Smooth muscle cell (in vitro differentiated cells): Measurements from ENCODE around the gene TOMM40. TPM values are rescaled to one million over a fixed set of nuclear protein-coding genes. Genes with fewer than 3 reads are reported as not detected.

Source experiments
- DNase-seq: peaks from one replicate; lab custom pipeline; 2025; ENCODE audit not compliant: unreplicated experiment; lab: John Stamatoyannopoulos, UW
- H2AFZ ChIP-seq: fragments of 200-600 bp; sonication (generic); 2 replicates; pipeline ENCODE4 v1.6.0; 2016; ENCODE audit warnings: antibody characterized with exemption, low read depth, mild to moderate bottlenecking
- H3F3A ChIP-seq: fragments of 200-600 bp; sonication (generic); 2 replicates; pipeline ENCODE4 v1.6.0; 2017; ENCODE audit warnings: antibody characterized with exemption, low read depth
- H3K27ac ChIP-seq: fragments of 200-600 bp; sonication (generic); 2 replicates; pipeline ENCODE4 v1.5.1; 2016; ENCODE audit warnings: low read depth, mild to moderate bottlenecking
- H3K27me3 ChIP-seq: fragments of 200-600 bp; sonication (generic); 2 replicates; pipeline ENCODE4 v1.6.1; 2016; ENCODE audit warnings: low read depth, mild to moderate bottlenecking
- H3K36me3 ChIP-seq: fragments of 200-600 bp; sonication (generic); 2 replicates; pipeline ENCODE4 v1.5.1; 2016; ENCODE audit warnings: low read depth
- H3K4me1 ChIP-seq: fragments of 200-600 bp; sonication (generic); 2 replicates; pipeline ENCODE4 v1.5.1; 2016; ENCODE audit warnings: low read depth
- H3K4me2 ChIP-seq: fragments of 200-600 bp; sonication (generic); 2 replicates; pipeline ENCODE4 v1.6.0; 2016; ENCODE audit warnings: mild to moderate bottlenecking
- H3K4me3 ChIP-seq: fragments of 200-600 bp; sonication (generic); 2 replicates; pipeline ENCODE4 v1.5.1; 2016; ENCODE audit warnings: mild to moderate bottlenecking
- H3K79me2 ChIP-seq: fragments of 200-600 bp; sonication (generic); 2 replicates; pipeline ENCODE4 v1.6.0; 2016; ENCODE audit warnings: low read depth, mild to moderate bottlenecking
- H3K9ac ChIP-seq: fragments of 200-600 bp; sonication (generic); 2 replicates; pipeline ENCODE4 v1.6.0; 2016; ENCODE audit warnings: low read depth
- H3K9me3 ChIP-seq: fragments of 200-600 bp; sonication (generic); replicated peaks from 2 replicates; pipeline ENCODE4 v1.5.1; 2016; ENCODE audit warnings: low read depth
- H4K20me1 ChIP-seq: fragments of 200-600 bp; sonication (generic); 2 replicates; pipeline ENCODE4 v1.6.0; 2016; ENCODE audit warnings: low read depth
- whole genome bisulfite sequencing: methylation state at CpG from one replicate; pipeline ENCODE4 v1.1.7; 2016; ENCODE audit warnings: low lambda C conversion rate; 5-methylcytosine and 5-hydroxymethylcytosine counted together
- polyA plus RNA-seq: library from polyadenylated mRNA; unstranded; fragments of >200 nt; fragmentation: Nextera tagmentation; extraction: Ambion mirVana; gene quantifications from 2 replicates; pipeline ENCODE4 v1.2.1, GENCODE V29; 2016
- total RNA-seq: library from RNA; depleted of rRNA; stranded (reverse); fragments of >200 nt; gene quantifications from 2 replicates; pipeline ENCODE4 v1.2.3, GENCODE V29; 2014
- TF ChIP-seq, protein P1 (sequence below): fragments of 200-600 bp; sonication (generic); IDR thresholded peaks from 2 replicates; pipeline ENCODE4 v1.5.1; 2017; ENCODE audit warnings: borderline replicate concordance, mild to moderate bottlenecking, antibody characterized with exemption; ENCODE audit not compliant: insufficient read depth, poor library complexity, severe bottlenecking

The TOMM40 gene
- total and polyA plus RNA-seq, 2 experiments from 2014 or later: 65.0 to 96.0 TPM

DNA sequence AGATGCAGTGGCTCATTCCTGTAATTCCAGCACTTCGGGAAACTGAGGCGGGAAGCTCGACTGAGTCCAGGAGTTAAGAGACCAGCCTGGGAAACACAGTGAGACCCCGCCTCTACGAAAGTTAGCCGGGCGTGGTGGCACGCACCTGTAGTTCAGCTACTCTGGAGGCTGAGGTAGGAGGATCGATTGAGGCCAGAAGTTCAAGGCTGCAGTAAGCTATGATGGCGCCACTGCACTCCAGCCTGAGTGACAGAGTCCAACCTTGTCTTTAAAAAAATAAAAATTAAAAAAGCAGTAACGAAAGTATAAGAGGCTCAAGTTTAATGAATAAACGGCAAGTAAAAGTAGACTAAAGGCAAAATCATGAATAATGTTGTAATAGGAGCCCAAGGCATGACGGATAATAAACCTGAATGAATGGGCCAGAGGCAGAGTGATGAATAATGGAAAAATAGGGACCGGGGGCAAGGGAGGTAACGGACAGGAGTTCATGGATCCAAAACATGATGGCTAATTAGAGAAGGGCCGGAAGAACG is 1.2 kb upstream of the TOMM40 start:
- Histone ChIP-seq H3K9me3 (no peaks in the 10 kb centered on the region), H3K27ac (peak overlapping the region; percentile 78), H2AFZ (no peak overlapping the region), H3K4me3 (peak overlapping the region; percentile 37), H3F3A (peaks cover 3% of the 10 kb centered on the region), H3K36me3 (peaks cover 4% of the 10 kb centered on the region), H3K9ac (no peak overlapping the region), H3K4me2 (peak overlapping the region; percentile 77), H3K79me2 (peaks cover 20% of the 10 kb centered on the region), H3K4me1 (peaks cover 7% of the 10 kb centered on the region), H3K27me3 (no peaks in the 10 kb centered on the region), H4K20me1 (no peaks in the 10 kb centered on the region)
- WGBS: 70% methylated on average over 17 of the region's 17 CpGs
- TF ChIP-seq, protein P1, sequence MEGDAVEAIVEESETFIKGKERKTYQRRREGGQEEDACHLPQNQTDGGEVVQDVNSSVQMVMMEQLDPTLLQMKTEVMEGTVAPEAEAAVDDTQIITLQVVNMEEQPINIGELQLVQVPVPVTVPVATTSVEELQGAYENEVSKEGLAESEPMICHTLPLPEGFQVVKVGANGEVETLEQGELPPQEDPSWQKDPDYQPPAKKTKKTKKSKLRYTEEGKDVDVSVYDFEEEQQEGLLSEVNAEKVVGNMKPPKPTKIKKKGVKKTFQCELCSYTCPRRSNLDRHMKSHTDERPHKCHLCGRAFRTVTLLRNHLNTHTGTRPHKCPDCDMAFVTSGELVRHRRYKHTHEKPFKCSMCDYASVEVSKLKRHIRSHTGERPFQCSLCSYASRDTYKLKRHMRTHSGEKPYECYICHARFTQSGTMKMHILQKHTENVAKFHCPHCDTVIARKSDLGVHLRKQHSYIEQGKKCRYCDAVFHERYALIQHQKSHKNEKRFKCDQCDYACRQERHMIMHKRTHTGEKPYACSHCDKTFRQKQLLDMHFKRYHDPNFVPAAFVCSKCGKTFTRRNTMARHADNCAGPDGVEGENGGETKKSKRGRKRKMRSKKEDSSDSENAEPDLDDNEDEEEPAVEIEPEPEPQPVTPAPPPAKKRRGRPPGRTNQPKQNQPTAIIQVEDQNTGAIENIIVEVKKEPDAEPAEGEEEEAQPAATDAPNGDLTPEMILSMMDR: no peak
- no peak for DNase-seq

DNA sequence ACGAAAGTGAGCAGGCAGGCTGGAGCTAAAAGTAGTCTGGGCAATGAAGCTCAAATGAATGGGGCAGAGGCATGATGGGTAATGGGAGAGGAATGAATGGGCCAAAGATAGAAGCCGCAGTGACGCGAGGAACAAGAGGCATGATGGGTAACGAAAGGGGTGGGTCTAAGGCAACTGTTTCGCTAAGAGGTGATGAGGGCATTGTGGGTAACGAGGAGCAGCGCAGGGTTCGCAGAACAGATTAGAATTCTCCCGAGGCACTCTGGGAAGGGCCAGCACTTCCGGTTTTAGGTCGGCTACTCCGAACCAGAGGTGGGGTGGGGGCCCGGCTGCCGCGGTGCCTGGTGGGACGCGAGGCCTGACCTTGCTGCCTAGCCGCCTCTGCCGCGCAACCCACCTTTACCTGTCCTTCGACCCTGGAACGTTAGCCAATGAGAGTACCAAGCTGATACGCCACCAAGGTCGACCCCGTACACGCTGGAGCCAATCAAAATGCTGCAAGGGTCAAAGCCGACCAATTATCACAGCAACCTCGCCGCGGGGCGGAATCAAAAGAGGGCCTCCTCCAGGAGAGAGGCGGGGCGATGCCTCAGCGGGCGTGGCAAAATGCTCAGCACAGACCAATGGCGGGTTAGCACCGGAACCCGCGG is 563 bp upstream of the TOMM40 start:
- H3K27me3 ChIP-seq: no peaks in the 10 kb centered on the region
- peaks cover 7% of the 10 kb centered on the region for H3K4me1 ChIP-seq
- TF ChIP-seq, protein P1: no peak
- peak; percentile 97 for DNase-seq
- peak overlapping the region; percentile 67 for H3K9ac ChIP-seq
- peaks cover 3% of the 10 kb centered on the region for H3F3A ChIP-seq
- H3K79me2 ChIP-seq: peaks cover 20% of the 10 kb centered on the region
- H3K4me3 ChIP-seq: peak overlapping the region; percentile 37
- under 1% methylated on average over 39 of the region's 40 CpGs for WGBS
- H4K20me1 ChIP-seq: no peaks in the 10 kb centered on the region
- H2AFZ ChIP-seq: no peak overlapping the region
- H3K4me2 ChIP-seq: peak overlapping the region; percentile 77
- no peaks in the 10 kb centered on the region for H3K9me3 ChIP-seq
- peak overlapping the region; percentile 78 for H3K27ac ChIP-seq
- peaks cover 4% of the 10 kb centered on the region for H3K36me3 ChIP-seq

DNA sequence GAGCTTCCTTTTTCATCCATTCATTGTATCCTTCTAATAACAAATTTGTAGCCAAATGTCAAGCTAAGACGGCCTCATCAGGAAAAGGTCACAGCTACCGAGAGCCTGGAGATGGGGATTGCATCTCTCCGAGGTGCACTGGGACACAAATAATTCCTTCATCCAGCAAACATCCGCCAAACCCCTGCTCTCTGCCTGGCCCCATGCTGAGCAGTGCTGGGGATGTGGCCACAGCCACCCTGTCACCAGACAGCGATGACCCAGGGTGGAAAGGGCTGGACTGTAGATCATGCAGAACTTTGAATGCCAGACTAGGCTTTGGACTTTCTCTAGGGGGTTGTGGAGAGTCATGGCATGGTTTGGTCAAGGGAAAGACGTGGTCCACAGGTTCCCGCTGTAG is 1.9 kb downstream of the TOMM40 start:
- H2AFZ ChIP-seq: no peak overlapping the region
- no peak for DNase-seq
- H3K4me2 ChIP-seq: peak overlapping the region; percentile 93
- H3K36me3 ChIP-seq: peaks cover 4% of the 10 kb centered on the region
- no peak overlapping the region for H3K9ac ChIP-seq
- no peaks in the 10 kb centered on the region for H3K27me3 ChIP-seq
- H3K4me1 ChIP-seq: peaks cover 7% of the 10 kb centered on the region
- H3K9me3 ChIP-seq: no peaks in the 10 kb centered on the region
- no peaks in the 10 kb centered on the region for H4K20me1 ChIP-seq
- peaks cover 20% of the 10 kb centered on the region for H3K79me2 ChIP-seq
- no peak overlapping the region for H3K27ac ChIP-seq
- TF ChIP-seq, protein P1: no peak
- H3K4me3 ChIP-seq: no peak overlapping the region
- H3F3A ChIP-seq: peaks cover 3% of the 10 kb centered on the region
- WGBS: 96% methylated on average over 7 of the region's 7 CpGs
